KG1 (cell line): ENCODE results near the gene HIPK4.

Source experiments
- DNase-seq: peaks from one replicate; lab custom pipeline; 2025; lab: John Stamatoyannopoulos, UW

The HIPK4 gene

DNA sequence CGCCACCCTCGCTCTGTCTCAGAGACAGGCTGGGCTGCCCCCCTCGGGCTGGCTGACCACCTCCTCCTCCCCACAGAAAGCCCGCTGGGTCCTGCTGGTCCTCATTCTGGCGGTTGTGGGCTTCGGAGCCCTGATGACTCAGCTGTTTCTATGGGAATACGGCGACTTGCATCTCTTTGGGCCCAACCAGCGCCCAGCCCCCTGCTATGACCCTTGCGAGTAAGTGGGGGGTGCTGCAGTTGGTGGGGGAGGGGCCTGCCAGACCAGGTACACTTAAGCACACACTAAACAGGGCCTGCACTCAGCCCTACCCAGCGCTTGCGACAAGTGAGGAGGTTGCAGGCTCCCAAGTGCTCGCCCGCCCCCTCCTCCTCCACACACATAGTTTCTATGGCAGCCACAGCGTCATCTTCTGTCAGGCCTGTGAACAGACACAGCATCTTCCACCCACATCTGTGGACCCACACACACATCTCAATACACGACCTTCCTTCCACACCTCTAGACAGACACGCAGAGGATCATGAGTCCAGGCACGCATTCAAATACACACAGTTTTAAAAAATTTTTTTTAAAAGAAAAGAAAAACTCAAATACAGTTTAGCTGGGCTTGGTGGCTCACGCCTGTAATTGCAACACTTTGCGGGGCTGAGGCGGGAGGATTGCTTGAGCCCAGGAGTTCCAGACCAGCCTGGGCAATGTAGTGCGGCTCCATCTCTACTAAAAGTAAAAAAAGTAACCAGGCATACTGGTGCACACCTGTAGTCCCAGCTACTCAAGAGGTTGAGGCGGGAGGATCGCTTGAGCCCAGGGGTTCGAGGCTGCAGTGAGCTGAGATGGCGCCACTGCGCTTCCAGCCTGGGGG lies 23.1 kb downstream of the HIPK4 start:
- no peak for DNase-seq

DNA sequence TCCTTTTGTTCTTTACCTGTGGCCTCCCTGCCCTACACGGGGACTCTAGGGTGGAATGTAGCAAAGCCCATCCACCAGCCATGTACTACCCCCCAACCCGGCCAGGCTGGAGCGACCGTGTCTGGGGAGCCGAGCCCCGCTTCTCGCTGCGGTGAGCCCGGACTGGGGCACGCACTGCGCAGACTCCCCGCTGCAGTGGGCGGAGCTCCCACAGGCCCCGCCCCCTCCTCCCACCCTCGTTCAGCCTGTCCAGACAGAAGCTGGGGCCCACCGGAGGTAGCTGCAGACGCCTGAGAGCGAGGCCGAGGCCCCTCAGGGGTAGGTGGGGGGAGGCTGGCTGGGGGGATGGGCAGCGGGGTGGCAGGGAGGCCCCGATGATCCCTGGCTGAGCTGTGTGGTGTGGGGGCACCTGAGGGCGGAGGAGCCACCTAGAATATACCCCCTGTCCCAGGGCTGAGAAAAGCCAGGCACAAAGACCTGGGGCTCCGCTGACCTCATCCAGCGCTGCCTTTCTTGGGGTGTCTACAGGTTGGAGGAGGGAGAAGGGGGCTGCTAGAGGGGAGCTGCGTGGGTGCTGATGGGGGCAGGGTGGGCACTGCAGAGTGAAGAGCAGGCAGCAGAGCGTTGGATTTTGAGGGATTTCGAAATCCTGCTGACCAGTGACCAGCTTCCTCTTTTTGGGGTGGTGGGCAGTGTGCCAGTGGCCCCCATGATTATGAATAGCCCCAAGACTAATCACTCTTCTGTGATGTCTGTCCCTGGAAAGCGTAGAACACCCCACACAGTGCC lies 24.2 kb downstream of the HIPK4 start:
- no peak for DNase-seq

DNA sequence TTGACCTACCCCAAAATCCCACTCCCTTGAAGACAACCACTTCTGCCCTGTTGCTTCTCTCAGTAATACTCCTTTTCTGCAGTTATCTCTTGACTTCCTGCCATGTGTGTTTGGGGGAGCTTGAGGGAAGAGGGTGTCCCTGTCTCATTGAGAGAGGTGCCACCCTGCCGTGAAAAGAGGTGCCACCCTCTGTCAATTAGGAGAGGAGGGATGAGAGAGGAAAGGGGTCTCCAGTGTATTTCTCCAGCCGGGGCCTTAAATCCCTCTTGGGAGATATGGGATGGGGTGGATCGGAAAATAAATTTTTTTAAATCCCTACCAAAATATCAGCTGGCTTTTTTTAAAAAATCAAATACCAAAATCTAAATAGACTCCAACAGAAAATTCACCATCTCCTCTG lies 25.0 kb downstream of the HIPK4 start:
- no peak for DNase-seq

DNA sequence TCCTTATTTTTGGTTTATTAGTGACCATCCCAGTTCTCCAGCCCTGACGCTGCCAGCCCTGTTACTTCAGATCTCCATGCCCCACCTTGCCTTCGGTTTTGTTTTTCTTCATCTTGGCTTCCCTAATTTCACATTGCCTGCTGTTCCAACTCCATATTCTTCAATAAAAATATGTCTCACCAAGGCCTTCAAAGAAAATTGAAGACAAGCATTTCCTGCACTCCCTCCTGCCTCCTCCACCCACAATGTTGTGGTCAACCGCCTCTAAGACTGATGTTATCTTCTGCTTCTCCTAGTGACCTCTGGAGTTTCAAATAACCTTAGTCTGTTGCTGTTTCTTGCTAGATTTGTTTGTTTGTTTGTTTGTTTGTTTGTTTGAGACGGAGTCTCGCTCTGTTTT lies 26.9 kb downstream of the HIPK4 start:
- peak; percentile 12 for DNase-seq

DNA sequence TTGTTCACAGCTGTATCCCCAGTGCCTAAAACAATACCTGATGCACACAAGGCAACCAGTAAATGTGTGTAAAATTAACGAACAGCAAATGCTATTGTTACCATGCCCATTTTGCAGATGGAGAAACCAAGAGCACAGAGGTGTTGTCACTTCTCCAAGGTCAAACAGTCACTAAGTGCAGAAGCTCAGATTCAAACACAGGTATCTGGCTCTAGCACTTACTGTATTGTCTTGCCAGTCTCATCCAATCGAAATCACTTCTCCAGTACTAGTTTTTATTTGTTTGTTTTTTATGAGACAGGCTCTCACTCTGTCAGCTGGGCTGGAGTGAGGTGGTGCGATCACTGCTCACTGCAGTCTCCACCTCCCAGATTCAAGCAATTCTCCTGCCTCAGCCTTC lies 27.8 kb downstream of the HIPK4 start:
- no peak for DNase-seq

DNA sequence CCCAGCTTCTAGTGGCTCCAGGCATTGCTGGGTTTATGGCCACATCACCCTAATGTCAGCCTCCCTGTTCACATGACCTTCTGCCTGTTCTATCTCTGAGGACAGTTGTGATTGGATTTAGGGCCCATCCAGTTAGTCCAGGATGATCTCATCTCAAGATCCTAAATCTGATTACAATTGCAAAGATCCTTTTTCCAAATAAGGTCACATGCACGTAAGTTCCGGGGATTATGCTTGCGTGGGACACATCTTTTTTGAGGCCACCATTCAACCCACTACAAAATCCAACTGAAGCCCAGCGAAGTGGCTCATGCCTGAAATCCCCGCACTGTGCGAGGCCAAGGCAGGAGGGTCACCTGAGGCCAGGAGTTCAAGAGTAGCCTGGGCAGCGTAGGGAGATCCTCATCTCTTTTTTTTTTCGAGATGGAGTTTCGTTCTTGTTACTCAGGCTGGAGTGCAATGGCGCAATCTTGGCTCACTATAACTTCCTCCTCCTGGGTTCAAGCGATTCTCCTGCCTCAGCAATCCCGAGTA lies 29.2 kb downstream of the HIPK4 start:
- DNase-seq: no peak

DNA sequence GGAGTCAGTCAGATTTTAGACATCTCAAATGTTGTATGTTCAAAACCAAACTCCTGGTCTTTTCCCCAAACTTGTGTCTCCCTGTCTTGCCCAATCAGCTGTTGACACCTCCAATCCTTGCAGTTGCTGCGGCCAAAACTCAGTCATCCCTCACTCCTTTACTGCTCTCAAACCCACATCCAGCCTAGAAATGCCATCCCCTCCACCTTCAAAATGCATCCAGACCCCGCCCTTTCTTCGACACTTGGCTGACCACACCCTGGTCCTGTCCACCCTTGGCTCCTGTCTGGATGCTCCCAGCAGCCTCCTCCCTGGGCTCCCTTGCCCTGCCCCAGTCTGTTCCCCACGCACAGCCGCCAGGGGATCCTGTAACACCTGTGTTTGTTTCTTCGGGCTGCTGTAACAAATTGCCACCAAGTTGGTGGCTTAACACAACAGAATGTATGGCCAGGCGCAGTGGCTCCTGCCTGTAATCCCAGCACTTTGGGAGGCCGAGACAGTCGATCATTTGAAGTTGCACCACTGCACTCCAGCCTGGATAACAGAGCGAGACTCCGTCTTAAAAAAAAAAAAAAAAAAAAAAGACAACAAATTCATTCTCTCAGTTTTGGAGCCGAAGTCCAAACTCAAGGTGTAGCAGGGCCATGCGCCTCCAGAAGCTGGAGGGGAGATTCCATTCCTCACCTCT lies 29.8 kb downstream of the HIPK4 start:
- no peak for DNase-seq

DNA sequence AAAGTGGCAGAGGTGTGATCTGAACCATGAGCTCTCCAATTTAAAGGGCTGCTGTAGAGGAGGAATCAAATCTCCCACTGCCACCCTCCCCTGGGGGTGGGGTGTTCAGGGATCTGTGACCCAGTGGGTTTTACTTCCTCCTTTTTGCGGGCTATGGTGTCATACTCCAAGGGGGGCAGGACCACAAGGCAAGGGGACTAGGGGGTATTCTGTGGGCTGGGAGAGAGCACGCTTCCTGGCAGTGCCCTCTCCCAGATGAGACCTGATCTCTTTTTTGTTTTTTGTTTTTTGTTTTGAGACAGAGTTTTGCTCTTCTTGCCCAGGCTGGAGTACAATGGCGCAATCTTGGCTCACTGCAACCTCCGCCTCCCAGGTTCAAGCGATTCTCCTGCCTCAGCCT lies 31.2 kb downstream of the HIPK4 start:
- DNase-seq: peak; percentile 10

DNA sequence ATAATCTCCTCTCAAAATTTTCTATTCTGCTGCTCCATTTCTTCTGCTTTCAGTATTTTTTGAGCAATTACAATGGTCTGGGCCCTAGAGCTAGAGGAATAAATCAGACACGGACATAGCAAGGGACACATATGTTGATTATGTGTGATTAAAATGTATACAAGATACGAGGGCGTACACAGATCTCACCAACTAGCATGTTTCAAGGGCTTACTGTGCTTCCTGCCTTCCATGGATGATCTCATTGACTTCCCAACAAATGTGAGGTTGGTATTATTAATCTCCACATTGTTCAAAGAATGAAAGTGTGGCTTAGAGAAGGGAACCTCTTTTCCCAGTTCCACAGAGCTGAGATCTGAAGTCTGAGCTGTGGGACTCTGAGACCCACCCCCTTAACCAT lies 32.3 kb downstream of the HIPK4 start:
- no peak for DNase-seq

DNA sequence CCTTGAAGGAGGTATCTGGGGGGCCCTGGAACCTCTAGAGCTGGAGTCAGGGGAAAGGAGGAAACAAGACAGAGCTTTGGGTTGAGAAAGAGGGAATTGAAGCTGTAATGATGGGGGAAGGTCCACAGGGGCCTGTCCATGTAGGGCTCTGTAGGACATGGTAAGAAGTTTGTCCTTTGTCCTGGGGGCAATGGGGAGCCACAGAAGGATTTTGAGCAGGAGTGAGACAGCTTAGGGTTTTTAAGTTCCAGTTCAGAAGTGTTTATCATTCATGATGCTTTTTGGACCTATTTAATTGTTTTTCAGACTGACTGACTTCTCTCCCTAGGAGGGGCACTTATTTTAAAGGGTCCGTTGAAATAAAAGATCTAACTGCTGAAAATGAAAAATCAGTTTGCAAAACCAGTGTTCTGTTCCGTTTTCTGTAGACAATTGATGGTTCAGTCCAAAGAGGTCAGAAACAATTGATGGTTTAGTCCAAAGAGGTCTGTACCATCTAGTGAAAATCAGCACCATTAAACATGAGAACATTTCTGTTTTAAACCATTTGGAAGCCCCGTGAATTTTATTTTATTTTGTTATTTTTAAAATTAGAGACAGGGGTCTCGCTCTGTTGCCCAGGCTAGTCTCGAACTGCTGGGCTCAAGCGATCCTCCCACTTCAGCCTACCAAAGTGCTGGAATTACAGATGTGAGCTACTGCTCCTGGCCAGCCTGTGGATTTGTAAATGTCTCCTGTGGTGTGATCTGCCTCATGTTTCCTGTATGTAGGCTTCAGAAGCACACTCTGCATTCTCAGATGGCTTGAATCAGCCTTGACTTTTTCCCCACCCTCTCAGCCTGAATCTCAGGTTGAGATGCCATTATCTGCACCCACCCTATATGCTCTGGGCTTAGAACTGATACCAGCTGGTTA lies 33.0 kb downstream of the HIPK4 start:
- DNase-seq: no peak

DNA sequence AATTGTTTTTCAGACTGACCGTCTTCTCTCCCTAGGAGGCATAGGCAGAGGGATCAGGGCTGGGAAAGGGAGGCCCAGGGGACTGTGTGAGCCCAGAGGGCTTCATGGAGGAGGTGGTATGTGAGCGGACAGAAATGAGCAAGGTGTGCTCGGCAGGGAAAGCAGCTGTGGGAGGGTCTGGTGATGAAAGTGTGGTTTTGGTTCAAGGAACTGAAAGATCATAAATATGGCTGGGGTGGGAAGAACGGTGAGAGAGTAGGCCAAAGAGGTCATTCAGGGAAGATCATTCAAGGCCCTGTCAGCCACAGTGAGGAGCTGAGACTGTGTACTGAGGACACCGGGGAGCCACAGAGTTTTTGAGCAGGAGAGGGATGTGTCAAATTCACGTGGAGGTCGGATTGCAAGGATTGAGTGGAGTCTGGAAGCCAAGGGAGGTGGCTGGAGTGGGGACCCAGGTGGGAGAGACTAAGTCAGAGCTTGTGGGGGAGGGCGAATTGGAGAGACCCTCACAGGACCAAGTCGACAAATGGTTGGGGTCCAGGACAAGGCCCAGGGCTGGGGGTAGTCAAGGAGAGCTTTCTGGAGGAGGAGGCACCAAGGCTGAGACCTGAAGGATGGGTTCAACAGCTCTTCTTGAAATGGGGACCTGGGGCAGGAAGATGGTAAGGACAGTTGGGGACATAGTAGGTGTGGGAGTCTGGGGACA lies 33.9 kb downstream of the HIPK4 start:
- no peak for DNase-seq

DNA sequence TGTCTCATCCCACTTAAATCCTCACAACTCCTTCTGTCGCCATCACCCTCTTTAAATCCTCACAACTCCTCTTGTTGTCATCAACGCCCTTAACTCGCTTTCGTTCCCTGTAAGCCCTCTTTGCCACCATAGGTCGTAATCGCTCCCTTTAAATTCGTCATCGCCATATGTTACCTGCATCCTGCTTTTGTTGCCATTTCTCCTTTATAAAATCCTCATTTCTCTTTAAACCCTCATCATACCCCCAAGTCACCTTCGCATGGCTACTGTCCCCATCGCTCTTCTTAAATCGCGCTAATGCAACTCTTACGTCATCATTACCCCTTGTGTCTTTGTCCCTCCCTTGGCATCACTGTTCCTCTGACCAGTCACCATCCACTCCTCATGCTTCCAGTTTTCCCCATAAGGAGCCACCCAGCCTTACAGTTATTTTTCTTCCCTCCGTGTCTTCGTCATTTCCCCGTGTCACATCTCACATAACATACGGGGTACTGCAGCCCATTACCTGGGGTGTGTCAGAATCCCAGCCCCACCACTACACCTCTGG lies 40.9 kb downstream of the HIPK4 start:
- peak; percentile 5 for DNase-seq

DNA sequence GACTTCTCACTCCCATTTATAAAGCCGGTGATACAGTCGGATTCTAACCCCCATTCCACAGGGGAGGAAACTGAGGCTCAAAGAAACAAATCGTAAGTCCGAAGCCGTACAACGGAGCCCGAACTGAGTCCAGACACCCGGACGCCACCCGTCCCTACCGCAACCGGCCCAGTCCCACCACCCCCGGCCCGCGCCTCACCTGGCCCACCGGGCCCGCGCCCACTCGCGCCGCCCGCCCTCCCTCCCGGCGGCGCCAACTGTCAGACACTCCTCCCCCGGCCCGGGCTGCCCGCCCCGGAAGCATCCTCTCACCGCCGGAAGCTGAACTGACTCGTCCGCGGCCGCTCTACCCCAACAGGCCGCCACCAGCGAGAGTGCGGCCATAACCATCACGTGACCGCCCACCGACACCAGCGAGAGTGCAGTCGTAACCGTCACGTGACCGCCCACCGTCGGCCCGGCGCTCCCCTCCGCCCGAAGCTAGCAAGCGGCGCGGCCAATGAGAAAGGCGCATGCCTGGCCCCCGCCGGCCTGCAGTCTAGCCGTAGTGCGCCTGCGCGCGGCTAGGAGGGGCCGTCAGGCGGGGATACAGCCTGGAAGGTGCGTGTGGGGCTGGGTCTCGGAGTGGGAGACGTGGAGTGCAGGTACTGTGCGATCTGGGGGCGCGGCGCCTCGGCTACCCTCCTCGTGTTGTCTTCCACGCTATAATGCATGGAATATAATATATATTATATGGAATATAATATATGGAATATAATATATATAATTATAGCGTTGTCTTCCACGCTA lies 41.7 kb downstream of the HIPK4 start, which contains the start of the genes C19orf47 and PLD3:
Gene C19orf47 (minus strand): TSS at position 273 of the 789 bp plus-strand sequence. CDS start 6,540 bp downstream, outside the sequence.
Gene PLD3 (plus strand): TSS at position 571 of the 789 bp plus-strand sequence. CDS start 17,789 bp downstream, outside the sequence.
- DNase-seq: peak; percentile 93

DNA sequence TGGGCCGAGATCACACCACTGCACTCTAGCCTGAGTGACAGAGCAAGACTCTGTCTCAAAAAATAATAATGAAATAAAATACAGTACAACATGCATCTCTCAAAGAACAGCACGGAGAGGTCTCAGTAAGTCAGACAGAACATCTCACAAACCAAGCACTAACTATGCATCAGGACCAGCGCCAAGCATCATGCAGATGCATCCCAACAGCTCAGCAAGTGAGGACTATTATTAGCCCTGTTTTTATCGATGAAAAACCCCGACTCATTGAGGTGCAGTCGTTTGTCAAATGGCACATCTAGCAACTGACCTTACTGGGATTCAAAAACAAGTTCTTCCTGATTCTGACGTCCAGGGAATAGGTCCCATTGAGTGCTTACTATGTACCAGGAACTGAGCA lies 45.6 kb downstream of the HIPK4 start:
- DNase-seq: no peak

DNA sequence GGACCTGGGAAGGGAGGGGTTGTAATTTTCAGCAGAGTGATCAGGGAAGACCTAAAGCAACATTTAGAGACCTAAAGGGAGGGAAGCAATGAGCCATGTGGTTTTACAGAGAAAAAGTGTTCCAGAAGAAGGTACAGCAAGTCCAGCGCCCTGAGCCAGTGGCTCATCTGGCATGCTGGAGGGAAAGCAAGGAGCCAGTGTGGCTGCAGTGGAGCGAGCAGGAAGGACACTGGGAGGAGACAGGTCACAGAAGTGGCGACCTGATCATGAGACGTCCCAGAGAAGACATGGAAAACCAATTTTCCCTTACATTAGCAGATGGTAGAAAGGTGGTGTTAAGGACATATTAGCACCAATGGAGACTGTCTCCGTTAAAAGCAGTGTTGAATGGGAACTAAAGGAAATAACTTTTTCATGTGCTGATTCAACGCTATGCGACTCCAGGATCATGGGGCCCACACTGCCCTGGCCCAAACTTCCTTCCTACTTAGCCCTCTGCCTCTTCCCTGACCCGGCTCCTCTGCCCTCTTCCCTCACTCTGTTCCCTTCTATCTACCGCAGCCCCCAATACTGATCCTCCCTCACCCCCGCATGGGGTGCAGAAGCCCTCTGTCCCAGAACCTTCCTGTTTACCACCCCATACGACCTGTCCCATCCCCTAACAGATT lies 47.2 kb downstream of the HIPK4 start:
- DNase-seq: no peak

DNA sequence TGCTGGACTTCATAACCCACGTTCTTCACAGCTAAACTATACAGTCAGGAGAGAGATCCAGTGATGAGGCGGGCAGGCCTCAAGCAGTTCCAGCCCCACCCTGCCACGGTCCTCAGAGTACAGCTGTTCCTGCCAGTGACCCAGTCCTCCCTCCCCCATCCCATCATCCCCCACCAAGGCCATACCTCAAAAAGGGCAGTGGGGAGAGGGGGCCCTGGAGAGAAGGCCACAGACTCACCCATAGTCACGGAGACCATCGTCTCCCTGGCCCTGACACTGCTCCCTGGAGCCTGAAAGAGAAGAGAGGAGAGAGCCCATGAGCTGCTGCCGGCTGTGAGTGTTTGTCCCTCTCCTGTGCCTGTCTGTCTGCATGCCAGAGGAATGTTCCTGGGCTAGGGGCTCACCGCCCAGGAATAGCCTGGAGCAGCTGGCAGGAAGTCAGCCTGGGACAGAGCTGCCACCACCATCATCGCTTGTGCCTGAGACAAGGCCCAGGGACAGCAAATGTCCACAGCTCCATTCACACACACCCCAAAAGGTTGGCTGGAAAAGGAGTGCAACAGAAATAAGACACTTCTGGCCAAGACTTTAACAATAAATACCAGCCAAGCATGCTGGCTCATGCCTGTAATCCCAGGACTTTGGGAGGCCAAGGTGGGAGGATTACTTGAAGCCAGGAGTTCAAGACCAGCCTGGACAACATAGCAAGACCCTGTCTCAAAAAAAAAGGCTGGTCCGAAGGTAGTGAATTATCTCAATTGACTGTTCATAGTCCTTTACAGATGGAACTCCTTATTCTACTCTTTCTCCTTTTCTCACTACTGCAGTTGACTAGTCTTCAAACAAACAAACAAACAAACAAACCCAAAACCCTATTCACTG lies 48.1 kb downstream of the HIPK4 start:
- no peak for DNase-seq

DNA sequence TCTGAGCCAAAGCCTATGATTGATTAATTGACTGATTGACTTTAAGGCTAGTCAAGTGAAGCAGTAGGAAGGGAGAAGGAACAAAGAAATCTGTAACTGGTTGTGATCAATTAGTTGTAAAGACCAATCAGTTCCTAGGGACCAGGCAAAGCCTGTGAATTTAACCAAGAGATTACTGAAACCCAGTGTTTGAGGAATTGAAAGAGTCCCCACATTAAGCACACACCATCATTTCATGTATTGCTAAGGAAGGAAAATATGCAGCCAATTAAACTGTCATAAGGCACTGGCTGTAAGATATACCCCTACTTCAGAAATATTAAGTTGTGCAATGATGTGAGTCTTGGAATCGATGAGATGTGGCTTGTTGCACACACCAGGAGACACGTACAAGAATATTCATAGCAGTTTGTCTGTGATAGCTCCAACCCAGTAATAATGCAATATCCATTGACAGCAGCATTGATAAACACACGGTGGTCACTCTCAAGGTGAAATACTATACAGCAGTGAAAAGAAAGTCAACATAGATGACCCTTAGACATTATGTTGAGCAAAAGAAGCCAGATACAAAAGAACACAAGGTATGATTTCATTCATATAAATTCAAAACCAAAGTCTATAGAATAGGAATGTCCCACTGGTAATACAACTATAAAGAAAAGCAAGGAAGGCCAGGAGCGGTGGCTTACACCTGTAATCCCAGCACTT lies 50.8 kb downstream of the HIPK4 start:
- DNase-seq: no peak
